Hepatocyte (in vitro differentiated cells): ENCODE results near the gene PCBP4.

ENCODE experiments used
- EZH2 ChIP-seq: fragments of 200-600 bp; sonication (generic); IDR thresholded peaks from 2 replicates; pipeline ENCODE4 v1.6.1; 2016; ENCODE audit warnings: antibody characterized with exemption, mild to moderate bottlenecking, borderline replicate concordance
- EZH2phosphoT487 ChIP-seq: fragments of 200-600 bp; sonication (generic); IDR thresholded peaks from one replicate; pipeline ENCODE4 v1.6.1; 2018; ENCODE audit warnings: antibody characterized with exemption, mild to moderate bottlenecking, low read depth, moderate library complexity; ENCODE audit not compliant: unreplicated experiment, severe bottlenecking
- TF ChIP-seq, protein P1 (sequence below): fragments of 200-600 bp; sonication (generic); IDR thresholded peaks from 2 replicates; pipeline ENCODE4 v1.5.1; 2016; ENCODE audit warnings: antibody characterized with exemption, mild to moderate bottlenecking; ENCODE audit not compliant: poor library complexity

DNA sequence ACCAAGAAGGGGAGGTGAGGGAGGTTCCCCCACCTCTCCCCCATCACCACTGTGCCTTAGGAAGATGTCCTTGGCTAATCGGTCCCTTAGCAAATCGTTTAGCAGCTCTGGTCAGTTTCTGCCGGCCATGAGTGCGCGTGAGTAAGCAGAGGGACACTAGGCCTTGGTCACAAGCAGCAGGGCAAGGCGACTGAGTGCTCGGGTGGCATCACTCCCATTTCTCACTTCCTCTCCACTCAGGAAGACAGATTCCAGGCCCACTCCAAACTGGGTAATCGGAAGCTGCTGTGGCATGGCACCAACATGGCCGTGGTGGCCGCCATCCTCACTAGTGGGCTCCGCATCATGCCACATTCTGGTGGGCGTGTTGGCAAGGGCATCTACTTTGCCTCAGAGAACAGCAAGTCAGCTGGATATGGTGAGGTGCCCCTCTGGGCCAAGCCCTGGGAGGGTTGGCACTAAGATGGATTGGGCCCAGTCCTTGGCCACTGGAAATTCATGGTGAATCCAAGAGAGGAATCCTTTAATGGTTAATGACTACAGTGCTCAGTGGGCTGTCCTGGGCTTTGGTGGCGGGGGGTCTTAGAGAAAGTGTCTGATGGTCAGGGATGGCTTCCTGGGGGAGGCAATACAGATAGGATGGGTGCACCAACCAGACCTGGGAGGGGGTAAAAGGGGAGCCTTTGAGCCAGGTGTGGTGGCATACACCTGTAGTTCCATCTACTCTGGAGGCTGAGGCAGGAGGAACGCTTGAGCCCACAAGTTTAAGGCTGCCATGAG is 21.1 kb downstream of the PCBP4 start:
- no peak for TF ChIP-seq EZH2
- TF ChIP-seq, protein P1, sequence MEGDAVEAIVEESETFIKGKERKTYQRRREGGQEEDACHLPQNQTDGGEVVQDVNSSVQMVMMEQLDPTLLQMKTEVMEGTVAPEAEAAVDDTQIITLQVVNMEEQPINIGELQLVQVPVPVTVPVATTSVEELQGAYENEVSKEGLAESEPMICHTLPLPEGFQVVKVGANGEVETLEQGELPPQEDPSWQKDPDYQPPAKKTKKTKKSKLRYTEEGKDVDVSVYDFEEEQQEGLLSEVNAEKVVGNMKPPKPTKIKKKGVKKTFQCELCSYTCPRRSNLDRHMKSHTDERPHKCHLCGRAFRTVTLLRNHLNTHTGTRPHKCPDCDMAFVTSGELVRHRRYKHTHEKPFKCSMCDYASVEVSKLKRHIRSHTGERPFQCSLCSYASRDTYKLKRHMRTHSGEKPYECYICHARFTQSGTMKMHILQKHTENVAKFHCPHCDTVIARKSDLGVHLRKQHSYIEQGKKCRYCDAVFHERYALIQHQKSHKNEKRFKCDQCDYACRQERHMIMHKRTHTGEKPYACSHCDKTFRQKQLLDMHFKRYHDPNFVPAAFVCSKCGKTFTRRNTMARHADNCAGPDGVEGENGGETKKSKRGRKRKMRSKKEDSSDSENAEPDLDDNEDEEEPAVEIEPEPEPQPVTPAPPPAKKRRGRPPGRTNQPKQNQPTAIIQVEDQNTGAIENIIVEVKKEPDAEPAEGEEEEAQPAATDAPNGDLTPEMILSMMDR: no peak
- TF ChIP-seq EZH2phosphoT487: no peak
